SH-SY5Y (cell line): ENCODE data around the gene CBFA2T3.

Experiments
- GATA2 ChIP-seq: IDR thresholded peaks from 2 replicates; pipeline ENCODE4 v1.6.1; 2011; ENCODE audit warnings: mild to moderate bottlenecking, low read depth, low read length
- GATA3 ChIP-seq: IDR thresholded peaks from 2 replicates; pipeline ENCODE4 v1.6.1; 2011; ENCODE audit warnings: low read depth, mild to moderate bottlenecking, low read length, moderate library complexity

DNA sequence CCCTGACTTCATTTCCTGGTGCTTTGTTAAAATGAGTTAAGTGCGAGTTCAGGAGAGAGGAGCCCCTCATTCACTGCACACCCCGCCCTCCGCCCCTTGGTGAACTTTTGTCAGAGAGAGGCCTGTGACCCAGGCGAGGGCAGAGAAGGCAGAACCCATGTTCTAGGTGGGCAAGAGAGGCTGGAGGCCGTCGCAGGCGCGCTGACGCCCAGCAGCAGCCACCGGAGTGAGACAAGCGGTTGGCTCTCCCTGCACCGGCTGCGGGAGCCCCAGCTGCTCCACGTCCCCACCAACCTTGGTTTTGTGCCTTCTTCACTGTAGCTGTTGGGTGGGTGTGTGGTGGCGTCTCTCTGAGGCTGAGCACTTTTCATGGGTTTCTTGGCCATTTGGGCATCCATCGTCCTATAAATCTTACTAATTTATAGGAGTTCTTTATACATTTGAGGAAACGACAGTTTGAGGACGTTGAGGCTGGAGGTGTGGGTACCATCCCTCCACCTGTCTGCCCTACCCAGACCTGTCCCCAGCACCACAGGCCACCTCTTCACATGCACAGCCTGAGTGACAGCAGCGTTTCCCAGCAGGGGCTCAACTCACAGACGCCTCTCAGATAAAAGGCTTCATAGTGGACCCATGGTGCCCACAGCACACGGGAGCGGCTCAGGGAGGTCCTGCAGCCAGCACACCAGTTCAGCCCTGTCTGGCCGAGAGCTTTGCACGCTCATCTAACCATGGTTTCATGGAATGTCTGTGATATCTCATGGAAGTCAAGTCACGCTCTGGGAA lies 45.2 kb upstream of the CBFA2T3 start:
- no peak for TF ChIP-seq GATA2
- no peak for TF ChIP-seq GATA3
